K562 (cell line): ENCODE measurements around the gene CS. TPM values are rescaled to one million over a fixed set of nuclear protein-coding genes. Genes with fewer than 3 reads are reported as not detected.

Experiments
- ATAC-seq: fragments of 200-7000 bp; cut with Tn5 transposase; 3 replicates; pipeline ENCODE4 v1.9.1; 2020; ENCODE audit warnings: moderate library complexity
- BruUV-seq: library from RNA; stranded (reverse); fragments of 400-500 nt; replicated peaks from 2 replicates; lab custom pipeline; 2021; lab: Mats Ljungman, UMichigan
- CTCF ChIA-PET: fragments of 300-600 bp; formaldehyde crosslinking; extraction: SDS; loops from one replicate; lab custom pipeline; 2021; ENCODE audit warnings: low intra/inter-chr PET ratio; lab: Yijun Ruan, JAX
- POLR2A ChIA-PET: fragments of 300-600, 350-650 bp; sonication (Branson Sonifier 250); formaldehyde crosslinking; extraction: SDS; loops from one replicate; lab custom pipeline; 2021; ENCODE audit warnings: antibody characterized with exemption, inconsistent platforms; lab: Yijun Ruan, JAX
- DNase-seq, 4 experiments: peaks; one replicate each; pipeline versions ENCODE4 v3.0.0 to v3.0.0-alpha.2; 2011 to 2018; ENCODE audit warnings: low spot score in 3 of 4, mixed read lengths in 3 of 4; ENCODE audit errors: extremely low read depth in 1 of 4
- FAIRE-seq: peaks from 2 replicates; lab custom pipeline; 2011; peaks lifted over from hg19 to GRCh38; lab: Jason Lieb, UNC
- H2AFZ ChIP-seq: 2 replicates; pipeline ENCODE4 v1.6.0; 2011; ENCODE audit warnings: low read depth, low read length, control low read depth, inconsistent platforms
- H3K27ac ChIP-seq: fragments of 200-600 bp; 3 replicates; pipeline ENCODE4 v1.8.0; 2011; ENCODE audit warnings: low read depth, mild to moderate bottlenecking, control low read depth, inconsistent platforms, low read length, moderate library complexity, mixed read lengths; ENCODE audit errors: extremely low read depth
- H3K27me3 ChIP-seq, 2 experiments: fragments of 300-600 bp in 1 of 2; 2 replicates in 1 of 2; 3 replicates in 1 of 2; pipeline versions ENCODE4 v1.6.0 to v1.8.0; 2011; ENCODE audit warnings: inconsistent platforms in 2 of 2, low read length in 2 of 2, mild to moderate bottlenecking in 1 of 2, mixed read lengths in 1 of 2, moderate library complexity in 1 of 2; ENCODE audit not compliant: control insufficient read depth in 2 of 2, insufficient read depth in 2 of 2
- H3K36me3 ChIP-seq: fragments of 300-600 bp; 3 replicates; pipeline ENCODE4 v1.8.0; 2011; ENCODE audit warnings: mild to moderate bottlenecking, low read length, inconsistent platforms; ENCODE audit not compliant: control insufficient read depth, insufficient read depth
- H3K4me1 ChIP-seq, 2 experiments: fragments of 200-600 bp in 1 of 2; replicated peaks in 1 of 2; 2 replicates in 1 of 2; 3 replicates in 1 of 2; pipeline versions ENCODE4 v1.5.1 to v1.8.0; 2011; ENCODE audit warnings: inconsistent platforms in 2 of 2, low read length in 2 of 2, mild to moderate bottlenecking in 1 of 2, mixed read lengths in 1 of 2, moderate library complexity in 1 of 2; ENCODE audit not compliant: control insufficient read depth in 2 of 2, insufficient read depth in 2 of 2
- H3K4me2 ChIP-seq: 2 replicates; pipeline ENCODE4 v1.6.1; 2011; ENCODE audit warnings: low read length, control low read depth, inconsistent platforms, mixed read lengths; ENCODE audit not compliant: insufficient read depth
- H3K4me3 ChIP-seq: fragments of 200-600 bp; sonication (generic), shearing (Covaris generic); 2 replicates; pipeline ENCODE4 v1.5.1; 2016; ENCODE audit warnings: control low read depth, inconsistent platforms
- H3K79me2 ChIP-seq: fragments of 200-600 bp; 3 replicates; pipeline ENCODE4 v1.8.0; 2011; ENCODE audit warnings: low read length, inconsistent platforms; ENCODE audit not compliant: control insufficient read depth, insufficient read depth
- H3K9ac ChIP-seq, 2 experiments: 2 replicates each; pipeline versions ENCODE4 v1.6.0 to v1.6.1; 2011; ENCODE audit warnings: low read depth in 2 of 2, low read length in 2 of 2, control low read depth in 1 of 2, inconsistent platforms in 1 of 2, mild to moderate bottlenecking in 1 of 2, mixed read lengths in 1 of 2; ENCODE audit not compliant: insufficient read depth in 1 of 2
- H3K9me1 ChIP-seq: one replicate; pipeline ENCODE4 v1.6.0; 2011; ENCODE audit warnings: inconsistent platforms, mild to moderate bottlenecking, low read length, moderate library complexity; ENCODE audit not compliant: control insufficient read depth, insufficient read depth
- H3K9me3 ChIP-seq: replicated peaks from 2 replicates; pipeline ENCODE4 v1.5.1; 2011; ENCODE audit warnings: low read depth, low read length, inconsistent platforms; ENCODE audit not compliant: control insufficient read depth, insufficient read depth
- H4K20me1 ChIP-seq: replicated peaks from 2 replicates; pipeline ENCODE4 v1.6.1; 2011; ENCODE audit warnings: low read length, inconsistent platforms, mixed read lengths; ENCODE audit not compliant: control insufficient read depth, insufficient read depth
- ILF3 ChIP-seq: fragments of 450-650 bp; IDR thresholded peaks from 2 replicates; pipeline ENCODE4 v1.6.1; 2018; ENCODE audit warnings: antibody characterized with exemption, mild to moderate bottlenecking, moderate library complexity, borderline replicate concordance
- MBD1 ChIP-seq: fragments of 250-450 bp; sonication (Bioruptor Pico); IDR thresholded peaks from 2 replicates; pipeline ENCODE4 v1.8.0; 2022; ENCODE audit warnings: inconsistent platforms
- NR2F6 ChIP-seq: fragments of 450-650 bp; formaldehyde crosslinking; IDR thresholded peaks from 2 replicates; pipeline ENCODE4 v1.4.0; 2020; ENCODE audit warnings: mild to moderate bottlenecking
- PHTF2 ChIP-seq: fragments of 250-450 bp; sonication (Bioruptor Pico); IDR thresholded peaks from 2 replicates; pipeline ENCODE4 v1.5.0; 2021; ENCODE audit warnings: mild to moderate bottlenecking
- TFE3 ChIP-seq: fragments of 450-650 bp; formaldehyde crosslinking; IDR thresholded peaks from 2 replicates; pipeline ENCODE4 v1.4.0; 2020; ENCODE audit warnings: mild to moderate bottlenecking, mixed read lengths
- ZNF146 ChIP-seq: IDR thresholded peaks from one replicate; pipeline ENCODE4 v1.6.1; 2018; ENCODE audit warnings: missing compliant biosample characterization; ENCODE audit not compliant: unreplicated experiment
- ZSCAN29 ChIP-seq: fragments of 450-650 bp; IDR thresholded peaks from 2 replicates; pipeline ENCODE4 v1.6.1; 2017
- WGBS: fragments of 100-300 bp; shearing (Covaris generic); methylation state at CpG from one replicate; pipeline ENCODE4 v1.1.6; 2016; ENCODE audit warnings: low coverage, mixed read lengths; ENCODE audit not compliant: insufficient coverage; ENCODE audit errors: missing lambda C conversion rate; 5-methylcytosine and 5-hydroxymethylcytosine counted together
- in situ Hi-C: fragments of 300-500 bp; cut with MboI; formaldehyde crosslinking; loops from 4 replicates; pipeline ENCODE4 v1.15.0; 2018; ENCODE audit warnings: inconsistent platforms, mixed read lengths
- intact Hi-C: fragments of 100-400 bp; cut with micrococcal nuclease; formaldehyde crosslinking; loops from 2 replicates; pipeline ENCODE4 v1.14.2; 2022
- polyA plus RNA-seq, 8 experiments: library from polyadenylated mRNA; depleted of rRNA in 4 of 8; stranded (reverse) in 5 of 8; unstranded in 3 of 8; fragments of >200 nt; fragmentation: Nextera tagmentation in 2 of 8; fragmentation: Illumina TruSeq in 1 of 8; extraction: Ambion mirVana in 2 of 8; extraction: Trizol in 1 of 8; gene quantifications; 2 replicates each; pipeline versions ENCODE4 v1.2.1 to v1.2.3, GENCODE V29; 2011 to 2014; ENCODE audit warnings: inconsistent platforms in 1 of 8, missing spikeins in 1 of 8
- total RNA-seq, 7 experiments: library from RNA; depleted of rRNA in 6 of 7; stranded (reverse); fragments of >200 nt in 6 of 7; fragmentation: Illumina TruSeq in 2 of 7; extraction: Trizol in 2 of 7; gene quantifications; 2 replicates each; pipeline versions ENCODE4 v1.2.1 to v1.2.3, GENCODE V29; 2011 to 2021; ENCODE audit warnings: low replicate concordance in 1 of 7

The CS gene
- total and polyA plus RNA-seq, 9 of the 15 experiments (the other 6 are each of a cell fraction or from before 2014, with no cell fraction given), result 99.9 to 390 (median 149) TPM

DNA sequence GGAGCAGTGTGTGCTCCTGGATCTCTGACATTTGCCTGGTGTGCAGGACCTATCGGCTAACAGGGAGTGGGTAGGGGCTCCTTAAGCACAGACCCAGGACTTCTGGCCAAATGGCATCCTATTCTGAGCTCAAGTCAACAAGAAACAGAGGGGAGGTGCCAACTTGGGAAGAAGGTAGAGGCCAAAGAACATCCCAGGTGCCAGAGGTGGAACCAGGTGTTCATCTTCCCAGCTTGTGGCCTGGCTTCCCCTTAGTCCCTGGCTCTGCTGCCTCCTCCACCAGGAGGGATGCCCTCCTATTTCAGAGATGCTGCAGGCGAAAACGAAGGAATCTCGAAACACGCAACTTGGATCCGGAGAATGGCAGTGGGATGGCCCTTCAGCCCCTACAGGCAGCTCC lies 64.0 kb downstream of the CS start:
- H3K9me3 ChIP-seq, result no peaks in the 10 kb centered on the region
- no TSS peak for BruUV-seq
- peaks cover 22% of the 10 kb centered on the region; the same call in 1 of the 3 replicates for H3K36me3 ChIP-seq
- no peaks in the 10 kb centered on the region for H3K79me2 ChIP-seq
- peaks cover 6 to 27% of the 10 kb centered on the region in 2 experiments; a peak in 3 of 5 replicates for H3K4me1 ChIP-seq
- ATAC-seq (no peak), DNase-seq (no peak), FAIRE-seq (peak; percentile 37)
- CTCF ChIA-PET, result no interaction called here
- no peak overlapping the region for H3K4me3 ChIP-seq
- H2AFZ ChIP-seq, result no peak overlapping the region
- H3K4me2 ChIP-seq, result no peak overlapping the region
- no peak overlapping the region for H3K27ac ChIP-seq
- H3K9ac ChIP-seq, result peak overlapping the region in 1 of 2 experiments; percentile 61; a peak in 1 of 4 replicates
- no peaks in the 10 kb centered on the region for H4K20me1 ChIP-seq
- POLR2A ChIA-PET, result interaction anchor here (0.7 to 3.2 kb wide), 9 partner anchors 11 to 236 kb away, joined by 3 to 12 read pairs (median 4); partner anchors contain the start of gene RNF41
- H3K27me3 ChIP-seq, result no peaks in the 10 kb centered on the region
- intact Hi-C loops, result no loop called here
- in situ Hi-C loops, result no loop called here
- TF ChIP-seq ZNF146 (CRISPR knock-in tag) (no peak), NR2F6 (CRISPR knock-in tag) (no peak), PHTF2 (no peak), TFE3 (CRISPR knock-in tag) (no peak), MBD1 (CRISPR knock-in tag) (no peak), ILF3 (no peak), ZSCAN29 (no peak)
- TF ChIP-seq, all 486 proteins: peak for 0
- H3K9me1 ChIP-seq, result no peaks in the 10 kb centered on the region
- WGBS, result 82% methylated on average over 6 of the region's 6 CpGs
